Measurements from ENCODE around the gene RPS19BP1. TPM values are rescaled to one million over a fixed set of nuclear protein-coding genes. Genes with fewer than 3 reads are reported as not detected.
"Not testable (repeated sequence)": the region's sequence is repeated elsewhere in the genome, so short reads cannot be mapped to it uniquely, and the experiment has no call there.

Gene RPS19BP1
- total RNA-seq, 1 experiment from 2014 or later, result 80.4 TPM

DNA sequence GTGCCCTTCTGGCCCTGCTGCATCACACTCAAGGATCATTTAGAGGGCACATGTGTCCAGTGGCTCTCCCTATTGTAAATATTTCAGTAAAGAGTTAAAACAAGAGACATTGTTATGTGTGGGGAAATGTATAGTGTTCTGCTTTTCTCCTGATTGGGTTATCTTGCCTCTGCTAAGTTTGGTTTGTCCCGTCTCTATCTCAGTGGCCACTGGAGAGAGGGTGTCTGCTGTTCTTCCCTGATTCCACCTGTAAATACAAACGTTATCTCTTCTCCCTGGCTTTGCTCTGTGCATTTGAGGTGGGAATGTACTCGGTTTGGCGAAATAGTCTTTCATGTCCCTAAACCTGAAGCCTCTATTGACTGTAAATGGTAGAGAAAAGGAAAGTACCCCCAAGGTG lies 24.2 kb downstream of the RPS19BP1 start:
- TF ChIP-seq, protein P1, sequence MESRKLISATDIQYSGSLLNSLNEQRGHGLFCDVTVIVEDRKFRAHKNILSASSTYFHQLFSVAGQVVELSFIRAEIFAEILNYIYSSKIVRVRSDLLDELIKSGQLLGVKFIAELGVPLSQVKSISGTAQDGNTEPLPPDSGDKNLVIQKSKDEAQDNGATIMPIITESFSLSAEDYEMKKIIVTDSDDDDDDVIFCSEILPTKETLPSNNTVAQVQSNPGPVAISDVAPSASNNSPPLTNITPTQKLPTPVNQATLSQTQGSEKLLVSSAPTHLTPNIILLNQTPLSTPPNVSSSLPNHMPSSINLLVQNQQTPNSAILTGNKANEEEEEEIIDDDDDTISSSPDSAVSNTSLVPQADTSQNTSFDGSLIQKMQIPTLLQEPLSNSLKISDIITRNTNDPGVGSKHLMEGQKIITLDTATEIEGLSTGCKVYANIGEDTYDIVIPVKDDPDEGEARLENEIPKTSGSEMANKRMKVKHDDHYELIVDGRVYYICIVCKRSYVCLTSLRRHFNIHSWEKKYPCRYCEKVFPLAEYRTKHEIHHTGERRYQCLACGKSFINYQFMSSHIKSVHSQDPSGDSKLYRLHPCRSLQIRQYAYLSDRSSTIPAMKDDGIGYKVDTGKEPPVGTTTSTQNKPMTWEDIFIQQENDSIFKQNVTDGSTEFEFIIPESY (IDR thresholded peaks at IDR 0.05; ENCODE audit: extremely low read depth, insufficient replicate concordance, low read length), result no peak
- TF ChIP-seq POLR2A (IDR thresholded peaks at IDR 0.05; ENCODE audit: borderline replicate concordance, extremely low read depth, insufficient read depth, insufficient read length) (no peak), ZNF274 (IDR thresholded peaks at IDR 0.05; ENCODE audit: low read depth, low read length) (no peak), YY1 (IDR thresholded peaks at IDR 0.05; ENCODE audit: extremely low read depth, insufficient replicate concordance, low read depth, low read length) (no peak), EZH2 (IDR thresholded peaks at IDR 0.05) (no peak), RAD21 (IDR thresholded peaks at IDR 0.05; ENCODE audit: low read depth) (no peak), SP1 (IDR thresholded peaks at IDR 0.05; ENCODE audit: low read depth) (no peak), SIN3A (IDR thresholded peaks at IDR 0.05; ENCODE audit: low read depth) (no peak), EGR1 (IDR thresholded peaks at IDR 0.05; ENCODE audit: low read depth) (no peak), CBX3 (IDR thresholded peaks at IDR 0.05; ENCODE audit: low read depth) (no peak)
- ChIA-PET RAD21 (ENCODE audit: low non-redundant PET in 1 of 2, low total read pairs in 2 of 2, uncharacterized antibody in 2 of 2, unreplicated experiment in 2 of 2) (no interaction called here), POLR2A (no interaction called here), CTCF (no interaction called here)
- H3K27me3 ChIP-seq (ENCODE audit: insufficient read depth, low read length), result no peaks in the 10 kb centered on the region
- H3K4me3 ChIP-seq (replicated peaks in 1 of 2; ENCODE audit: low read depth in 1 of 2, low read length in 2 of 2), result no peak overlapping the region
- H4K20me1 ChIP-seq (ENCODE audit: insufficient read depth), result no peaks in the 10 kb centered on the region; the same call in 1 of the 2 replicates
- no peak overlapping the region for H3K4me2 ChIP-seq (ENCODE audit: low read length)
- H3K9ac ChIP-seq (ENCODE audit: low read length), result no peak overlapping the region
- peaks cover 81% of the 10 kb centered on the region for H3K79me2 ChIP-seq (ENCODE audit: insufficient read depth, low read length)
- H3K9me2 ChIP-seq (ENCODE audit: insufficient read depth), result no peaks in the 10 kb centered on the region
- ATAC-seq (no peak), DNase-seq (ENCODE audit: low read depth, low spot score) (no peak)
- intact Hi-C loops (cut with micrococcal nuclease), result no loop called here
- BruUV-seq (replicated peaks), result no TSS peak
- H3K4me1 ChIP-seq (ENCODE audit: control insufficient read depth in 1 of 2, insufficient read depth in 2 of 2, low read length in 2 of 2), result peaks cover 5 to 6% of the 10 kb centered on the region in 2 experiments; a peak in 3 of 4 replicates
- no peak overlapping the region for H2AFZ ChIP-seq (ENCODE audit: low read depth, low read length, poor library complexity, severe bottlenecking)
- H3K36me3 ChIP-seq (ENCODE audit: control insufficient read depth in 1 of 2, insufficient read depth in 2 of 2, low read length in 2 of 2), result peaks cover 52 to 82% of the 10 kb centered on the region in 2 experiments
- no peak overlapping the region for H3K27ac ChIP-seq (ENCODE audit: low read depth, low read length)
- no peaks in the 10 kb centered on the region for H3K9me3 ChIP-seq (ENCODE audit: control insufficient read depth in 1 of 2, insufficient read depth in 1 of 2, low read depth in 1 of 2, low read length in 2 of 2)

DNA sequence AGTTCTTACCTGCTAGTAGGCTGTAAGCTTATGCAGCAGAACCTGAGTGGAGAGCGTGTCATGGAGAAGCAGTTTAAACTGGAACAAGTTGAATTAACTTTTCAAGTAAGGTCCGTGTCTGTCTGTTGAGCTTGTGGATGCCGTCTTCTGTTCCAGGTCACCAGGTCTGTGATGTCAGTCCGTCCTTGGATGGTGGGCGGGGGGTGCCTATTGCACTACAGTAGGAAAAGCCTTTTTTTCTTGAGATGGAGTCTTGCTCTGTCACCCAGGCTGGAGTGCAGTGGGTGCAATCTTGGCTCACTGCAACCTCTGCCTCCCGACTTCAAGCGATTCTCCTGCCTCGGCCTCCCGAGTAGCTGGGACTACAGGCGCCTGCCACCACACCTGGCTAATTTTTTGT lies 25.5 kb downstream of the RPS19BP1 start:
- H3K9me3 ChIP-seq (ENCODE audit: control insufficient read depth in 1 of 2, insufficient read depth in 1 of 2, low read depth in 1 of 2, low read length in 2 of 2); ATAC-seq; H3K27me3 ChIP-seq (ENCODE audit: insufficient read depth, low read length); RAD21 ChIA-PET (ENCODE audit: low non-redundant PET in 1 of 2, low total read pairs in 2 of 2, uncharacterized antibody in 2 of 2, unreplicated experiment in 2 of 2); DNase-seq (ENCODE audit: low read depth, low spot score); BruUV-seq (replicated peaks); H3K27ac ChIP-seq (ENCODE audit: low read depth, low read length); intact Hi-C loops (cut with micrococcal nuclease); CTCF ChIA-PET; H3K4me1 ChIP-seq (ENCODE audit: control insufficient read depth in 1 of 2, insufficient read depth in 2 of 2, low read length in 2 of 2); H3K9ac ChIP-seq (ENCODE audit: low read length); H3K4me2 ChIP-seq (ENCODE audit: low read length); H4K20me1 ChIP-seq (ENCODE audit: insufficient read depth); H2AFZ ChIP-seq (ENCODE audit: low read depth, low read length, poor library complexity, severe bottlenecking); H3K9me2 ChIP-seq (ENCODE audit: insufficient read depth); H3K4me3 ChIP-seq (replicated peaks in 1 of 2; ENCODE audit: low read depth in 1 of 2, low read length in 2 of 2): not testable (repeated sequence)
- peaks cover 94% of the 10 kb centered on the region for H3K79me2 ChIP-seq (ENCODE audit: insufficient read depth, low read length)
- POLR2A ChIA-PET, result interaction anchor here (0.7 to 1.7 kb wide), 2 partner anchors 10 to 13 kb away, joined by 3 to 5 read pairs; partner anchors contain the start of gene ATF4
- peaks cover 46 to 75% of the 10 kb centered on the region in 2 experiments for H3K36me3 ChIP-seq (ENCODE audit: control insufficient read depth in 1 of 2, insufficient read depth in 2 of 2, low read length in 2 of 2)
